SU-DHL-6 (cell line): ENCODE data around the gene MIER3.

Source experiments
- H2AFZ ChIP-seq: fragments of 200-600 bp; sonication (generic); 2 replicates; pipeline ENCODE4 v1.6.1; 2014; ENCODE audit warnings: low read depth, mild to moderate bottlenecking, moderate library complexity, mixed read lengths, antibody characterized with exemption, low read length; ENCODE audit not compliant: severe bottlenecking
- H3F3A ChIP-seq: fragments of 200-600 bp; shearing (Covaris generic); 2 replicates; pipeline ENCODE4 v1.6.0; 2016; ENCODE audit warnings: antibody characterized with exemption, mild to moderate bottlenecking; ENCODE audit not compliant: insufficient read depth
- H3K27ac ChIP-seq: fragments of 200-600 bp; sonication (generic); 2 replicates; pipeline ENCODE4 v1.5.1; 2016; ENCODE audit warnings: low read depth, mild to moderate bottlenecking, low read length, moderate library complexity, mixed read lengths
- H3K27me3 ChIP-seq: fragments of 200-600 bp; sonication (generic), shearing (Covaris generic); 2 replicates; pipeline ENCODE4 v1.6.0; 2014; ENCODE audit warnings: mild to moderate bottlenecking, low read length
- H3K36me3 ChIP-seq: fragments of 200-600 bp; sonication (generic); 2 replicates; pipeline ENCODE4 v1.6.1; 2014; ENCODE audit warnings: mild to moderate bottlenecking, low read length, mixed read lengths
- H3K4me2 ChIP-seq: fragments of 300-600, 200-600 bp; shearing (Covaris generic), sonication (generic); 2 replicates; pipeline ENCODE4 v1.6.0; 2014; ENCODE audit warnings: low read length, low read depth, mild to moderate bottlenecking; ENCODE audit not compliant: poor library complexity, severe bottlenecking
- H3K4me3 ChIP-seq: fragments of 200-600 bp; sonication (generic); 2 replicates; pipeline ENCODE4 v1.5.1; 2014; ENCODE audit warnings: antibody characterized with exemption, low read length, mild to moderate bottlenecking, mixed read lengths; ENCODE audit not compliant: insufficient read depth, poor library complexity, severe bottlenecking
- H3K79me2 ChIP-seq: fragments of 200-600 bp; sonication (generic); 2 replicates; pipeline ENCODE4 v1.6.1; 2014; ENCODE audit warnings: mild to moderate bottlenecking, low read length, moderate library complexity; ENCODE audit not compliant: insufficient read depth
- H3K9ac ChIP-seq: fragments of 200-600 bp; sonication (generic); 2 replicates; pipeline ENCODE4 v1.7.0; 2014; ENCODE audit warnings: mild to moderate bottlenecking, low read length
- H3K9me2 ChIP-seq: fragments of 200-600 bp; sonication (generic); replicated peaks from 2 replicates; pipeline ENCODE4 v1.6.1; 2014; ENCODE audit warnings: low read length; ENCODE audit not compliant: insufficient read depth
- H3K9me3 ChIP-seq: fragments of 200-600 bp; sonication (generic); 2 replicates; pipeline ENCODE4 v1.6.1; 2014; ENCODE audit warnings: low read length, mixed read lengths; ENCODE audit not compliant: insufficient read depth
- H4K20me1 ChIP-seq: fragments of 200-600 bp; sonication (generic); 2 replicates; pipeline ENCODE4 v1.6.1; 2014; ENCODE audit warnings: low read depth, mild to moderate bottlenecking, antibody characterized with exemption, low read length, moderate library complexity, mixed read lengths
- EZH2phosphoT487 ChIP-seq: fragments of 200-600 bp; sonication (generic), shearing (Covaris generic); conservative IDR thresholded peaks from 2 replicates; pipeline ENCODE4 v1.6.1; 2018; ENCODE audit warnings: mild to moderate bottlenecking, antibody characterized with exemption, low read length, moderate library complexity, mixed read lengths
- TF ChIP-seq, protein P1 (sequence below): fragments of 200-600 bp; sonication (generic); IDR thresholded peaks from one replicate; pipeline ENCODE4 v1.5.1; 2017; ENCODE audit warnings: antibody characterized with exemption, mild to moderate bottlenecking, low read length, moderate library complexity; ENCODE audit not compliant: insufficient read depth, poor library complexity, severe bottlenecking

Gene MIER3

GRCh38 chr5:56909294-56910209 lies 42.4 kb downstream of the MIER3 start, which contains the start of gene SETD9:
Gene SETD9 (plus strand): TSS chr5:56909596. CDS start chr5:56909646, 50 bp downstream.
- peak within 1 kb of the TSS; percentile 82 for H3K4me2 ChIP-seq
- no peak for TF ChIP-seq EZH2phosphoT487
- TF ChIP-seq, protein P1, sequence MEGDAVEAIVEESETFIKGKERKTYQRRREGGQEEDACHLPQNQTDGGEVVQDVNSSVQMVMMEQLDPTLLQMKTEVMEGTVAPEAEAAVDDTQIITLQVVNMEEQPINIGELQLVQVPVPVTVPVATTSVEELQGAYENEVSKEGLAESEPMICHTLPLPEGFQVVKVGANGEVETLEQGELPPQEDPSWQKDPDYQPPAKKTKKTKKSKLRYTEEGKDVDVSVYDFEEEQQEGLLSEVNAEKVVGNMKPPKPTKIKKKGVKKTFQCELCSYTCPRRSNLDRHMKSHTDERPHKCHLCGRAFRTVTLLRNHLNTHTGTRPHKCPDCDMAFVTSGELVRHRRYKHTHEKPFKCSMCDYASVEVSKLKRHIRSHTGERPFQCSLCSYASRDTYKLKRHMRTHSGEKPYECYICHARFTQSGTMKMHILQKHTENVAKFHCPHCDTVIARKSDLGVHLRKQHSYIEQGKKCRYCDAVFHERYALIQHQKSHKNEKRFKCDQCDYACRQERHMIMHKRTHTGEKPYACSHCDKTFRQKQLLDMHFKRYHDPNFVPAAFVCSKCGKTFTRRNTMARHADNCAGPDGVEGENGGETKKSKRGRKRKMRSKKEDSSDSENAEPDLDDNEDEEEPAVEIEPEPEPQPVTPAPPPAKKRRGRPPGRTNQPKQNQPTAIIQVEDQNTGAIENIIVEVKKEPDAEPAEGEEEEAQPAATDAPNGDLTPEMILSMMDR = no peak
- H3K27me3 ChIP-seq = no peaks in the 10 kb centered on the region
- H3K36me3 ChIP-seq = no peaks in the 10 kb centered on the region
- peak within 1 kb of the TSS; percentile 68 for H3K27ac ChIP-seq
- peak within 1 kb of the TSS; percentile 62 for H3K4me3 ChIP-seq
- no peaks in the 10 kb centered on the region for H3K9me3 ChIP-seq
- H2AFZ ChIP-seq = peak within 1 kb of the TSS; percentile 91
- peaks cover 8% of the 10 kb centered on the region; the same call in 1 of the 2 replicates for H3F3A ChIP-seq
- peak within 1 kb of the TSS; percentile 81 for H3K9ac ChIP-seq
- no peaks in the 10 kb centered on the region for H3K79me2 ChIP-seq
- H4K20me1 ChIP-seq = no peaks in the 10 kb centered on the region
- H3K9me2 ChIP-seq = no peaks in the 10 kb centered on the region

- Histone ChIP-seq H3K9me2 (no peaks in the 10 kb centered on the region), H3K4me3 (peak overlapping the region; percentile 62), H3K4me2 (peak overlapping the region; percentile 80), H3K27me3 (no peaks in the 10 kb centered on the region), H3K36me3 (no peaks in the 10 kb centered on the region), H2AFZ (peak overlapping the region; percentile 91), H3K79me2 (no peaks in the 10 kb centered on the region), H3K9ac (peak overlapping the region; percentile 81), H4K20me1 (no peaks in the 10 kb centered on the region), H3K27ac (peak overlapping the region; percentile 68), H3F3A (peaks cover 8% of the 10 kb centered on the region; the same call in 1 of the 2 replicates), H3K9me3 (no peaks in the 10 kb centered on the region)
- TF ChIP-seq EZH2phosphoT487 = no peak
- TF ChIP-seq, protein P1 = no peak
These were observed 43.0 kb downstream of the MIER3 start for GRCh38 chr5:56908942-56909293.

- Histone ChIP-seq H3K4me2 (no peak overlapping the region), H3F3A (no peaks in the 10 kb centered on the region), H3K27me3 (no peaks in the 10 kb centered on the region), H2AFZ (no peak overlapping the region), H3K9me2 (no peaks in the 10 kb centered on the region), H3K9me3 (no peaks in the 10 kb centered on the region), H3K9ac (no peak overlapping the region), H3K27ac (no peak overlapping the region), H3K79me2 (no peaks in the 10 kb centered on the region), H4K20me1 (no peaks in the 10 kb centered on the region), H3K36me3 (no peaks in the 10 kb centered on the region), H3K4me3 (no peak overlapping the region)
- TF ChIP-seq, protein P1 = peak; percentile 29
- TF ChIP-seq EZH2phosphoT487 = no peak
These were observed 50.9 kb downstream of the MIER3 start for GRCh38 chr5:56900858-56901578.
